OCI-LY7 (cell line): Measurements from ENCODE around the gene ADM5. TPM values are rescaled to one million over a fixed set of nuclear protein-coding genes. Genes with fewer than 3 reads are reported as not detected.

ENCODE experiments used
- BruUV-seq: library from RNA; stranded (reverse); fragments of 400-500 nt; replicated peaks from 2 replicates; lab custom pipeline; 2021; lab: Mats Ljungman, UMichigan
- CTCF ChIA-PET: fragments of 300-600 bp; sonication (Branson Sonifier 250); formaldehyde crosslinking; loops from one replicate; lab custom pipeline; 2022; ENCODE audit warnings: antibody characterized with exemption; ENCODE audit not compliant: unreplicated experiment; lab: Charles Lee
- POLR2A ChIA-PET: fragments of 300-600 bp; sonication (Branson Sonifier 250); formaldehyde crosslinking; loops from one replicate; lab custom pipeline; 2022; ENCODE audit warnings: antibody characterized with exemption; lab: Charles Lee
- DNase-seq: peaks from one replicate; pipeline ENCODE4 v3.0.0-alpha.2; 2015; ENCODE audit warnings: low spot score
- H2AFZ ChIP-seq: fragments of 200-600 bp; sonication (generic), shearing (Covaris generic); 2 replicates; pipeline ENCODE4 v1.6.1; 2014; ENCODE audit warnings: mild to moderate bottlenecking, antibody characterized with exemption, low read length, moderate library complexity
- H3K27ac ChIP-seq: fragments of 200-600 bp; sonication (generic); 2 replicates; pipeline ENCODE4 v1.5.1; 2014; ENCODE audit warnings: mixed run types, low read depth, mild to moderate bottlenecking, moderate library complexity, low read length, inconsistent platforms; ENCODE audit not compliant: poor library complexity, severe bottlenecking
- H3K36me3 ChIP-seq: fragments of 200-600 bp; sonication (generic); 2 replicates; pipeline ENCODE4 v1.6.1; 2014; ENCODE audit warnings: mild to moderate bottlenecking, antibody characterized with exemption, low read length, moderate library complexity, mixed read lengths; ENCODE audit not compliant: insufficient read depth
- H3K4me1 ChIP-seq: fragments of 200-600 bp; sonication (generic); 2 replicates; pipeline ENCODE4 v1.5.1; 2014; ENCODE audit warnings: mild to moderate bottlenecking, low read length; ENCODE audit not compliant: insufficient read depth, poor library complexity, severe bottlenecking
- H3K4me2 ChIP-seq: fragments of 200-600 bp; sonication (generic); 2 replicates; pipeline ENCODE4 v1.6.1; 2014; ENCODE audit warnings: mild to moderate bottlenecking, low read length
- H3K4me3 ChIP-seq: fragments of 200-600 bp; sonication (generic); 2 replicates; pipeline ENCODE4 v1.5.1; 2014; ENCODE audit warnings: mild to moderate bottlenecking, low read depth, low read length; ENCODE audit not compliant: poor library complexity, severe bottlenecking
- H3K79me2 ChIP-seq: fragments of 200-600 bp; sonication (generic); 2 replicates; pipeline ENCODE4 v1.6.1; 2016; ENCODE audit warnings: low read depth, mild to moderate bottlenecking, low read length, moderate library complexity, mixed read lengths; ENCODE audit not compliant: insufficient read depth
- H3K9me2 ChIP-seq: fragments of 200-600 bp; sonication (generic); 2 replicates; pipeline ENCODE4 v1.6.1; 2016; ENCODE audit warnings: mild to moderate bottlenecking, low read length, mixed read lengths; ENCODE audit not compliant: insufficient read depth
- H3K9me3 ChIP-seq: fragments of 200-600 bp; sonication (generic); 2 replicates; pipeline ENCODE4 v1.6.1; 2014; ENCODE audit warnings: mild to moderate bottlenecking, mixed run types, low read length, mixed read lengths
- H4K20me1 ChIP-seq: fragments of 200-600 bp; sonication (generic); 2 replicates; pipeline ENCODE4 v1.6.1; 2014; ENCODE audit warnings: mild to moderate bottlenecking, antibody characterized with exemption, low read length, moderate library complexity, mixed read lengths; ENCODE audit not compliant: insufficient read depth
- CTCF ChIP-seq: fragments of 200-600 bp; sonication (generic); conservative IDR thresholded peaks from 2 replicates; pipeline ENCODE4 v1.5.1; 2014; ENCODE audit warnings: mild to moderate bottlenecking, antibody characterized with exemption, low read length, moderate library complexity, mixed read lengths
- EZH2phosphoT487 ChIP-seq: fragments of 200-600 bp; sonication (generic); IDR thresholded peaks from 2 replicates; pipeline ENCODE4 v1.6.1; 2018; ENCODE audit warnings: low read depth, borderline replicate concordance, mild to moderate bottlenecking, mixed run types, antibody characterized with exemption, low read length, moderate library complexity, mixed read lengths
- intact Hi-C: fragments of 100-400 bp; cut with micrococcal nuclease; formaldehyde crosslinking; loops from one replicate; pipeline ENCODE4 v1.10.0; 2022; ENCODE audit not compliant: unreplicated experiment
- total RNA-seq, 2 experiments: library from RNA; depleted of rRNA in 1 of 2; stranded (reverse); fragments of >200 nt in 1 of 2; shearing (Covaris generic) in 1 of 2; gene quantifications; 2 replicates each; pipeline ENCODE4 v1.2.3, GENCODE V29; 2014 to 2022

ADM5 gene
- total RNA-seq, 2 experiments from 2014 or later = 15.3 to 16.5 TPM

- no TSS peak for BruUV-seq
- no peaks in the 10 kb centered on the region for H3K9me2 ChIP-seq
- no peaks in the 10 kb centered on the region for H3K79me2 ChIP-seq
- H3K9me3 ChIP-seq = no peaks in the 10 kb centered on the region
- peaks cover 52% of the 10 kb centered on the region for H3K36me3 ChIP-seq
- POLR2A ChIA-PET = interaction anchor here (0.7 kb wide), 1 partner anchor 51 kb away, joined by 3 read pairs; the partner anchor contains the start of gene RRAS
- no peak within 1 kb of the TSS for H3K4me2 ChIP-seq
- TF ChIP-seq CTCF = no peak
- no peak for TF ChIP-seq EZH2phosphoT487
- peaks cover 5% of the 10 kb centered on the region for H3K4me1 ChIP-seq
- H3K4me3 ChIP-seq = no peak within 1 kb of the TSS
- peak within 1 kb of the TSS; percentile 37; the same call in 1 of the 2 replicates for H2AFZ ChIP-seq
- H4K20me1 ChIP-seq = no peaks in the 10 kb centered on the region
- DNase-seq = no peak
- H3K27ac ChIP-seq = no peak within 1 kb of the TSS
- CTCF ChIA-PET = no interaction called here
- intact Hi-C loops = no loop called here
These were observed 1.4 kb downstream of the ADM5 start, which contains the start of gene CPT1C for GRCh38 chr19:49690656-49691242. Gene CPT1C (plus strand): TSS chr19:49691116. CDS start chr19:49692253, 1,137 bp downstream.

- no TSS peak for BruUV-seq
- intact Hi-C loops = no loop called here
- H2AFZ ChIP-seq = peak overlapping the region; percentile 37; the same call in 1 of the 2 replicates
- peaks cover 5% of the 10 kb centered on the region for H3K4me1 ChIP-seq
- no peaks in the 10 kb centered on the region for H3K9me2 ChIP-seq
- no peak for DNase-seq
- no peaks in the 10 kb centered on the region for H3K79me2 ChIP-seq
- ChIA-PET POLR2A (interaction anchor here (0.6 kb wide), 1 partner anchor 119 kb away, joined by 4 read pairs; no protein-coding TSS in a partner anchor), CTCF (no interaction called here)
- H3K27ac ChIP-seq = no peak overlapping the region
- no peak overlapping the region for H3K4me3 ChIP-seq
- peaks cover 44% of the 10 kb centered on the region for H3K36me3 ChIP-seq
- no peak overlapping the region for H3K4me2 ChIP-seq
- no peaks in the 10 kb centered on the region for H4K20me1 ChIP-seq
- TF ChIP-seq EZH2phosphoT487 = no peak
- TF ChIP-seq CTCF = no peak
- H3K9me3 ChIP-seq = no peaks in the 10 kb centered on the region
These were observed 2.1 kb downstream of the ADM5 start for GRCh38 chr19:49691243-49692146.
